HG02798 (cell line): Measurements from ENCODE around the gene SEC62.

ENCODE experiments used
- ATAC-seq: cut with Tn5 transposase; IDR thresholded peaks from one replicate; pipeline ENCODE4 v1.9.1; 2021; ENCODE audit warnings: mild to moderate bottlenecking; ENCODE audit not compliant: unreplicated experiment, poor library complexity

Gene SEC62

GRCh38 chr3:169966951-169967915 is 626 bp downstream of the SEC62 start:
- peak; percentile 36 for ATAC-seq

- ATAC-seq: no peak
Measured at GRCh38 chr3:169968224-169968885, 1.7 kb downstream of the SEC62 start.

GRCh38 chr3:169969174-169970095 is 2.8 kb downstream of the SEC62 start:
- ATAC-seq: no peak

- no peak for ATAC-seq
Measured at GRCh38 chr3:169970847-169971246, 4.2 kb downstream of the SEC62 start.

GRCh38 chr3:169971522-169971921 is 4.9 kb downstream of the SEC62 start:
- no peak for ATAC-seq

GRCh38 chr3:169980055-169980454 is 13.4 kb downstream of the SEC62 start:
- no peak for ATAC-seq

- no peak for ATAC-seq
Measured at GRCh38 chr3:169984292-169984691, 17.7 kb downstream of the SEC62 start.

GRCh38 chr3:169990431-169990830 is 23.8 kb downstream of the SEC62 start:
- ATAC-seq: no peak

GRCh38 chr3:169992156-169992555 is 25.5 kb downstream of the SEC62 start:
- ATAC-seq: no peak

GRCh38 chr3:169992781-169993180 is 26.2 kb downstream of the SEC62 start:
- ATAC-seq: no peak

- ATAC-seq: no peak
Measured at GRCh38 chr3:169993761-169994160, 27.2 kb downstream of the SEC62 start.

GRCh38 chr3:169996063-169996462 is 29.5 kb downstream of the SEC62 start:
- ATAC-seq: no peak

GRCh38 chr3:169998668-169999131 is 32.1 kb downstream of the SEC62 start:
- ATAC-seq: peak; percentile 36

- ATAC-seq: peak; percentile 88
Measured at GRCh38 chr3:169999433-169999832, 32.8 kb downstream of the SEC62 start.

GRCh38 chr3:170000051-170000450 is 33.4 kb downstream of the SEC62 start:
- no peak for ATAC-seq

GRCh38 chr3:170002231-170002630 is 35.6 kb downstream of the SEC62 start:
- no peak for ATAC-seq

- no peak for ATAC-seq
Measured at GRCh38 chr3:170002879-170003278, 36.3 kb downstream of the SEC62 start.

- ATAC-seq: no peak
Measured at GRCh38 chr3:170003881-170004356, 37.3 kb downstream of the SEC62 start.

GRCh38 chr3:170007031-170007663 is 40.5 kb downstream of the SEC62 start:
- ATAC-seq: peak; percentile 88

GRCh38 chr3:170010498-170010897 is 43.9 kb downstream of the SEC62 start:
- ATAC-seq: no peak
